Smooth muscle cell (in vitro differentiated cells): ENCODE measurements around the gene SPAG16. TPM values are rescaled to one million over a fixed set of nuclear protein-coding genes. Genes with fewer than 3 reads are reported as not detected.

Experiments used
- DNase-seq: peaks from one replicate; lab custom pipeline; 2025; ENCODE audit not compliant: unreplicated experiment; lab: John Stamatoyannopoulos, UW
- H2AFZ ChIP-seq: fragments of 200-600 bp; sonication (generic); 2 replicates; pipeline ENCODE4 v1.6.0; 2016; ENCODE audit warnings: antibody characterized with exemption, low read depth, mild to moderate bottlenecking
- H3F3A ChIP-seq: fragments of 200-600 bp; sonication (generic); 2 replicates; pipeline ENCODE4 v1.6.0; 2017; ENCODE audit warnings: antibody characterized with exemption, low read depth
- H3K27ac ChIP-seq: fragments of 200-600 bp; sonication (generic); 2 replicates; pipeline ENCODE4 v1.5.1; 2016; ENCODE audit warnings: low read depth, mild to moderate bottlenecking
- H3K27me3 ChIP-seq: fragments of 200-600 bp; sonication (generic); 2 replicates; pipeline ENCODE4 v1.6.1; 2016; ENCODE audit warnings: low read depth, mild to moderate bottlenecking
- H3K36me3 ChIP-seq: fragments of 200-600 bp; sonication (generic); 2 replicates; pipeline ENCODE4 v1.5.1; 2016; ENCODE audit warnings: low read depth
- H3K4me1 ChIP-seq: fragments of 200-600 bp; sonication (generic); 2 replicates; pipeline ENCODE4 v1.5.1; 2016; ENCODE audit warnings: low read depth
- H3K4me2 ChIP-seq: fragments of 200-600 bp; sonication (generic); 2 replicates; pipeline ENCODE4 v1.6.0; 2016; ENCODE audit warnings: mild to moderate bottlenecking
- H3K4me3 ChIP-seq: fragments of 200-600 bp; sonication (generic); 2 replicates; pipeline ENCODE4 v1.5.1; 2016; ENCODE audit warnings: mild to moderate bottlenecking
- H3K79me2 ChIP-seq: fragments of 200-600 bp; sonication (generic); 2 replicates; pipeline ENCODE4 v1.6.0; 2016; ENCODE audit warnings: low read depth, mild to moderate bottlenecking
- H3K9ac ChIP-seq: fragments of 200-600 bp; sonication (generic); 2 replicates; pipeline ENCODE4 v1.6.0; 2016; ENCODE audit warnings: low read depth
- H3K9me3 ChIP-seq: fragments of 200-600 bp; sonication (generic); replicated peaks from 2 replicates; pipeline ENCODE4 v1.5.1; 2016; ENCODE audit warnings: low read depth
- H4K20me1 ChIP-seq: fragments of 200-600 bp; sonication (generic); 2 replicates; pipeline ENCODE4 v1.6.0; 2016; ENCODE audit warnings: low read depth
- WGBS: methylation state at CpG from one replicate; pipeline ENCODE4 v1.1.7; 2016; ENCODE audit warnings: low lambda C conversion rate; 5-methylcytosine and 5-hydroxymethylcytosine counted together
- polyA plus RNA-seq: library from polyadenylated mRNA; unstranded; fragments of >200 nt; fragmentation: Nextera tagmentation; extraction: Ambion mirVana; gene quantifications from 2 replicates; pipeline ENCODE4 v1.2.1, GENCODE V29; 2016
- total RNA-seq: library from RNA; depleted of rRNA; stranded (reverse); fragments of >200 nt; gene quantifications from 2 replicates; pipeline ENCODE4 v1.2.3, GENCODE V29; 2014
- TF ChIP-seq, protein P1 (sequence below): fragments of 200-600 bp; sonication (generic); IDR thresholded peaks from 2 replicates; pipeline ENCODE4 v1.5.1; 2017; ENCODE audit warnings: borderline replicate concordance, mild to moderate bottlenecking, antibody characterized with exemption; ENCODE audit not compliant: insufficient read depth, poor library complexity, severe bottlenecking

The SPAG16 gene
- total and polyA plus RNA-seq, 2 experiments from 2014 or later = 32.1 to 40.6 TPM

DNA sequence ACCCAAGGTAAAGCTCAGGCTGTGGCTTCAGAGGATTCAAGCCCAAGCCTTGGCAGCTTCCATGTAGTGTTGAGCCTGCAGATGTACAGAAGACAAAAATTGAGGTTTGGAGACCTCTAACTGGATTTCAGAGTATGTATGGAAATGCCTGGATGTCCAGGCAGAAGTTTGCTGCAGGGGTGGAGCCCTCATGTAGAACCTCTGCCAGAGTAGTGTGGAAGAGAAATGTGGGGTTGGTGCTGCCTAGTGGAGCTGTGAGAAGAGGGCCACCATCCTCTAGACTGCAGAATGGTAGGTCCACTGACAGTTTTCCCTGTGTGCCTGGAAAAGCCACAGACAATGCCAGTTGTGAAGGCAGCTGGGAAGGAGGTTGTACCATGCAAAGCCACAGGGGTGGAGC lies 239.9 kb downstream of the SPAG16 start:
- Histone ChIP-seq H3K4me1 (no peaks in the 10 kb centered on the region), H3F3A (no peaks in the 10 kb centered on the region), H3K36me3 (no peaks in the 10 kb centered on the region), H3K9me3 (peaks cover 3% of the 10 kb centered on the region), H3K27ac (no peak overlapping the region), H2AFZ (no peak overlapping the region), H3K4me3 (no peak overlapping the region), H4K20me1 (no peaks in the 10 kb centered on the region), H3K79me2 (no peaks in the 10 kb centered on the region), H3K9ac (no peak overlapping the region), H3K27me3 (no peaks in the 10 kb centered on the region), H3K4me2 (no peak overlapping the region)
- no peak for DNase-seq
- TF ChIP-seq, protein P1, sequence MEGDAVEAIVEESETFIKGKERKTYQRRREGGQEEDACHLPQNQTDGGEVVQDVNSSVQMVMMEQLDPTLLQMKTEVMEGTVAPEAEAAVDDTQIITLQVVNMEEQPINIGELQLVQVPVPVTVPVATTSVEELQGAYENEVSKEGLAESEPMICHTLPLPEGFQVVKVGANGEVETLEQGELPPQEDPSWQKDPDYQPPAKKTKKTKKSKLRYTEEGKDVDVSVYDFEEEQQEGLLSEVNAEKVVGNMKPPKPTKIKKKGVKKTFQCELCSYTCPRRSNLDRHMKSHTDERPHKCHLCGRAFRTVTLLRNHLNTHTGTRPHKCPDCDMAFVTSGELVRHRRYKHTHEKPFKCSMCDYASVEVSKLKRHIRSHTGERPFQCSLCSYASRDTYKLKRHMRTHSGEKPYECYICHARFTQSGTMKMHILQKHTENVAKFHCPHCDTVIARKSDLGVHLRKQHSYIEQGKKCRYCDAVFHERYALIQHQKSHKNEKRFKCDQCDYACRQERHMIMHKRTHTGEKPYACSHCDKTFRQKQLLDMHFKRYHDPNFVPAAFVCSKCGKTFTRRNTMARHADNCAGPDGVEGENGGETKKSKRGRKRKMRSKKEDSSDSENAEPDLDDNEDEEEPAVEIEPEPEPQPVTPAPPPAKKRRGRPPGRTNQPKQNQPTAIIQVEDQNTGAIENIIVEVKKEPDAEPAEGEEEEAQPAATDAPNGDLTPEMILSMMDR = no peak

DNA sequence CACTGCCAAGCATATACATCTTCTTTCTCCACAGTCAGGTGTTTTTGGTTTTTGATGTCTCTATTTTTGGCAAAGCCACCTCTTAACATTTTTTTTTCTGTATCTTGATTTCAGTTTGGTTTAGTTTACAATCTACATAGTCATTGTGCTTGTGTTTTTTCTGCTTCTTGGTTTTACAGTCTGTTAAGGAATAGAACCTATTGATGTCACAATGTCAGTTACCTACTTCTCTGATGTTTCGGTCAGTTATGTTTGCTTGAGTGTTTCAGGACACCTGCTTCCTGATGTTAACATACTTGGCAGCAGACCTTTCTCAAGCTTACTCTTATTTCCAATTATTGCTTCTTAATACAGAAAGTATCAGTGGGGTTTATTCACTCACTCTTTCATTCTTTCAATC lies 253.3 kb downstream of the SPAG16 start:
- H3F3A ChIP-seq = no peaks in the 10 kb centered on the region
- H3K27ac ChIP-seq = no peak overlapping the region
- H3K4me1 ChIP-seq = no peaks in the 10 kb centered on the region
- H3K9ac ChIP-seq = no peak overlapping the region
- H2AFZ ChIP-seq = no peak overlapping the region
- H3K4me2 ChIP-seq = no peak overlapping the region
- no peak overlapping the region for H3K4me3 ChIP-seq
- no peaks in the 10 kb centered on the region for H3K79me2 ChIP-seq
- no peaks in the 10 kb centered on the region for H3K36me3 ChIP-seq
- TF ChIP-seq, protein P1 = no peak
- no peaks in the 10 kb centered on the region for H3K9me3 ChIP-seq
- H4K20me1 ChIP-seq = no peaks in the 10 kb centered on the region
- no peak for DNase-seq
- no peaks in the 10 kb centered on the region for H3K27me3 ChIP-seq
- WGBS = 92% methylated on average over 1 of the region's 1 CpG

DNA sequence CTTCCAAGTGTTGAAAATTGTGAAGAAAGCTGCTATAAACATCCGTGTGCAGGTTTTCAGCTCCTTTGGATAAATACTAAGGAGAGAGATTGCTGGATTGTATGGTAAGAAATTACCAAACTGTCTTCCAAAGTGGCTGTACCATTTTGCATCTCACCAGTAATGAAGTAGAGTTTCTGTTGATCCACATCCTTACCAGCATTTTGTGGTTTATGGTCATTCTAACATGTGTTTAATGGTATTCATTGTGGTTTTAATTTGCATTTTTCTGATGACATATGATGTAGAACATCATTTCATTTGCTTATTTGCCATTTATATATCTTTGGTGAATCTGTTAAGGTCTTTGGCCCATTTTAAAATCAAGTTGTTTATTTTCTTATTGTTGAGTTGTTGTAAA lies 260.7 kb downstream of the SPAG16 start:
- TF ChIP-seq, protein P1 = no peak
- Histone ChIP-seq H3K4me3 (no peak overlapping the region), H3F3A (no peaks in the 10 kb centered on the region), H2AFZ (no peak overlapping the region), H3K4me2 (no peak overlapping the region), H3K9me3 (no peaks in the 10 kb centered on the region), H3K27ac (no peak overlapping the region), H3K9ac (no peak overlapping the region), H3K79me2 (no peaks in the 10 kb centered on the region), H3K27me3 (no peaks in the 10 kb centered on the region), H4K20me1 (no peaks in the 10 kb centered on the region), H3K4me1 (no peaks in the 10 kb centered on the region), H3K36me3 (no peaks in the 10 kb centered on the region)
- 93% methylated on average over 1 of the region's 1 CpG for WGBS
- no peak for DNase-seq

DNA sequence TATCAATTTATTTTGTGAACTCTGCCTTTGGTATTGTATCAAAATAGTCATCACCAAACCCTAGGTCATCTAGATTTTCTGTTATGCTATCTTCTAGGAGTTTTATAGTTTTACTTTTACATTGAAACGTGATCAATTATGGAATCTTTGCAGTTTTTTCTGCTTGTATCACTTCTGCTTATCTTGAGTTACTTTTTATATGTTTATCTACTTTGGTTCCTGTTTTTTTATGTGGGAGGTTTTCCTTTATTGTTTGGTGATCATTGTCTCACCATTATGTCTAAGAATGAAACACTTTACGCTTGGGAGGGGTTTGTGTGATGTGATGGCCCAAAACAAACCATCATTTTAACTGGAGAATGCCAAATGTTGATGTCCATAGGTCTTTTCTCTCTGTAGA lies 261.2 kb downstream of the SPAG16 start:
- no peak for DNase-seq
- Histone ChIP-seq H3K4me3 (no peak overlapping the region), H3K79me2 (no peaks in the 10 kb centered on the region), H3K4me2 (no peak overlapping the region), H3K27ac (no peak overlapping the region), H4K20me1 (no peaks in the 10 kb centered on the region), H3K27me3 (no peaks in the 10 kb centered on the region), H3K4me1 (no peaks in the 10 kb centered on the region), H3K9ac (no peak overlapping the region), H2AFZ (no peak overlapping the region), H3K9me3 (no peaks in the 10 kb centered on the region), H3F3A (no peaks in the 10 kb centered on the region), H3K36me3 (no peaks in the 10 kb centered on the region)
- TF ChIP-seq, protein P1 = no peak
- WGBS = 67% methylated on average over 2 of the region's 2 CpGs
